ENCODE data around the gene TMOD2. TPM values are rescaled to one million over a fixed set of nuclear protein-coding genes. Genes with fewer than 3 reads are reported as not detected.

TMOD2 gene
- total and polyA plus RNA-seq, 2 of the 8 experiments (the other 6 are each of a cell fraction or from before 2014, with no cell fraction given), result 0.80 to 6.5 TPM

DNA sequence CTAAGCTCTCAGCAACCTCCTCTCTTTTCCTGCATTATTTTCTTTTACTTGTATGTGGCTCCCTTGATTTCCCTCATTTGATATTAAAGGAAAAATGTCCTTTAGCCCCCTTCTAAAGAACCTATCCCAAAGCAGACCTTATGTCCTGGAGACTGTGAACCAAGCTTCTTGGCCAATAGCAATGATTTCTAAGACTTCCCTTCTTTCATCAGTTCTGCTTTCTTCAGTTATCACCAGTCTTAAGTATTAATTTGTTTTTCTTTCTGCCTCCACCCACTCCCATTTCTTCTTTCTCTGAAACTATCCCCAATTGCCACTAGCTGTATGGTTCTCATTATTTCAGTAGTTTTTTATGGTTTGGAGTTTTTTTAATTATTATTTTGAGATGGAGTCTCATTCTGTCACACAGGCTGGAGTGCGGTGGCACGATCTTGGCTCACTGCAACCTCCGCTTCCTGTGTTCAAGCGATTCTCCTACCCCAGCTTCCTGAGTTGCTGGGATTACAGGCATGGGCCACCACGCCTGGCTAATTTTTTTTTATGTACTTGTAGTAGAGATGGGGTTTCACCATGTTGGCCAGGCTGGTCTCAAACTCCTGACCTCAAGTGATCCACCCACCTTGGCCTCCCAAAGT is 90.1 kb downstream of the TMOD2 start (continued):
- TF ChIP-seq, protein P1, sequence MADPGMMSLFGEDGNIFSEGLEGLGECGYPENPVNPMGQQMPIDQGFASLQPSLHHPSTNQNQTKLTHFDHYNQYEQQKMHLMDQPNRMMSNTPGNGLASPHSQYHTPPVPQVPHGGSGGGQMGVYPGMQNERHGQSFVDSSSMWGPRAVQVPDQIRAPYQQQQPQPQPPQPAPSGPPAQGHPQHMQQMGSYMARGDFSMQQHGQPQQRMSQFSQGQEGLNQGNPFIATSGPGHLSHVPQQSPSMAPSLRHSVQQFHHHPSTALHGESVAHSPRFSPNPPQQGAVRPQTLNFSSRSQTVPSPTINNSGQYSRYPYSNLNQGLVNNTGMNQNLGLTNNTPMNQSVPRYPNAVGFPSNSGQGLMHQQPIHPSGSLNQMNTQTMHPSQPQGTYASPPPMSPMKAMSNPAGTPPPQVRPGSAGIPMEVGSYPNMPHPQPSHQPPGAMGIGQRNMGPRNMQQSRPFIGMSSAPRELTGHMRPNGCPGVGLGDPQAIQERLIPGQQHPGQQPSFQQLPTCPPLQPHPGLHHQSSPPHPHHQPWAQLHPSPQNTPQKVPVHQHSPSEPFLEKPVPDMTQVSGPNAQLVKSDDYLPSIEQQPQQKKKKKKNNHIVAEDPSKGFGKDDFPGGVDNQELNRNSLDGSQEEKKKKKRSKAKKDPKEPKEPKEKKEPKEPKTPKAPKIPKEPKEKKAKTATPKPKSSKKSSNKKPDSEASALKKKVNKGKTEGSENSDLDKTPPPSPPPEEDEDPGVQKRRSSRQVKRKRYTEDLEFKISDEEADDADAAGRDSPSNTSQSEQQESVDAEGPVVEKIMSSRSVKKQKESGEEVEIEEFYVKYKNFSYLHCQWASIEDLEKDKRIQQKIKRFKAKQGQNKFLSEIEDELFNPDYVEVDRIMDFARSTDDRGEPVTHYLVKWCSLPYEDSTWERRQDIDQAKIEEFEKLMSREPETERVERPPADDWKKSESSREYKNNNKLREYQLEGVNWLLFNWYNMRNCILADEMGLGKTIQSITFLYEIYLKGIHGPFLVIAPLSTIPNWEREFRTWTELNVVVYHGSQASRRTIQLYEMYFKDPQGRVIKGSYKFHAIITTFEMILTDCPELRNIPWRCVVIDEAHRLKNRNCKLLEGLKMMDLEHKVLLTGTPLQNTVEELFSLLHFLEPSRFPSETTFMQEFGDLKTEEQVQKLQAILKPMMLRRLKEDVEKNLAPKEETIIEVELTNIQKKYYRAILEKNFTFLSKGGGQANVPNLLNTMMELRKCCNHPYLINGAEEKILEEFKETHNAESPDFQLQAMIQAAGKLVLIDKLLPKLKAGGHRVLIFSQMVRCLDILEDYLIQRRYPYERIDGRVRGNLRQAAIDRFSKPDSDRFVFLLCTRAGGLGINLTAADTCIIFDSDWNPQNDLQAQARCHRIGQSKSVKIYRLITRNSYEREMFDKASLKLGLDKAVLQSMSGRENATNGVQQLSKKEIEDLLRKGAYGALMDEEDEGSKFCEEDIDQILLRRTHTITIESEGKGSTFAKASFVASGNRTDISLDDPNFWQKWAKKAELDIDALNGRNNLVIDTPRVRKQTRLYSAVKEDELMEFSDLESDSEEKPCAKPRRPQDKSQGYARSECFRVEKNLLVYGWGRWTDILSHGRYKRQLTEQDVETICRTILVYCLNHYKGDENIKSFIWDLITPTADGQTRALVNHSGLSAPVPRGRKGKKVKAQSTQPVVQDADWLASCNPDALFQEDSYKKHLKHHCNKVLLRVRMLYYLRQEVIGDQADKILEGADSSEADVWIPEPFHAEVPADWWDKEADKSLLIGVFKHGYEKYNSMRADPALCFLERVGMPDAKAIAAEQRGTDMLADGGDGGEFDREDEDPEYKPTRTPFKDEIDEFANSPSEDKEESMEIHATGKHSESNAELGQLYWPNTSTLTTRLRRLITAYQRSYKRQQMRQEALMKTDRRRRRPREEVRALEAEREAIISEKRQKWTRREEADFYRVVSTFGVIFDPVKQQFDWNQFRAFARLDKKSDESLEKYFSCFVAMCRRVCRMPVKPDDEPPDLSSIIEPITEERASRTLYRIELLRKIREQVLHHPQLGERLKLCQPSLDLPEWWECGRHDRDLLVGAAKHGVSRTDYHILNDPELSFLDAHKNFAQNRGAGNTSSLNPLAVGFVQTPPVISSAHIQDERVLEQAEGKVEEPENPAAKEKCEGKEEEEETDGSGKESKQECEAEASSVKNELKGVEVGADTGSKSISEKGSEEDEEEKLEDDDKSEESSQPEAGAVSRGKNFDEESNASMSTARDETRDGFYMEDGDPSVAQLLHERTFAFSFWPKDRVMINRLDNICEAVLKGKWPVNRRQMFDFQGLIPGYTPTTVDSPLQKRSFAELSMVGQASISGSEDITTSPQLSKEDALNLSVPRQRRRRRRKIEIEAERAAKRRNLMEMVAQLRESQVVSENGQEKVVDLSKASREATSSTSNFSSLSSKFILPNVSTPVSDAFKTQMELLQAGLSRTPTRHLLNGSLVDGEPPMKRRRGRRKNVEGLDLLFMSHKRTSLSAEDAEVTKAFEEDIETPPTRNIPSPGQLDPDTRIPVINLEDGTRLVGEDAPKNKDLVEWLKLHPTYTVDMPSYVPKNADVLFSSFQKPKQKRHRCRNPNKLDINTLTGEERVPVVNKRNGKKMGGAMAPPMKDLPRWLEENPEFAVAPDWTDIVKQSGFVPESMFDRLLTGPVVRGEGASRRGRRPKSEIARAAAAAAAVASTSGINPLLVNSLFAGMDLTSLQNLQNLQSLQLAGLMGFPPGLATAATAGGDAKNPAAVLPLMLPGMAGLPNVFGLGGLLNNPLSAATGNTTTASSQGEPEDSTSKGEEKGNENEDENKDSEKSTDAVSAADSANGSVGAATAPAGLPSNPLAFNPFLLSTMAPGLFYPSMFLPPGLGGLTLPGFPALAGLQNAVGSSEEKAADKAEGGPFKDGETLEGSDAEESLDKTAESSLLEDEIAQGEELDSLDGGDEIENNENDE (IDR thresholded peaks at IDR 0.05; ENCODE audit: insufficient replicate concordance, low read length), result no peak
- TF ChIP-seq BACH1 (IDR thresholded peaks at IDR 0.05; ENCODE audit: low read length) (no peak), SIX5 (IDR thresholded peaks at IDR 0.05; ENCODE audit: low read depth, low read length) (no peak), SAP30 (IDR thresholded peaks at IDR 0.05; ENCODE audit: insufficient read depth, insufficient replicate concordance, low read length) (no peak), CEBPB (IDR thresholded peaks at IDR 0.05; ENCODE audit: low read depth, low read length) (no peak), SIN3A (conservative IDR thresholded peaks at IDR 0.05 in 1 of 2, IDR thresholded peaks at IDR 0.05 in 1 of 2; ENCODE audit: low read depth in 1 of 2, low read length in 2 of 2) (no peak), KDM5A (IDR thresholded peaks at IDR 0.05; ENCODE audit: low read length) (no peak), POLR2AphosphoS5 (IDR thresholded peaks at IDR 0.05; ENCODE audit: low read depth, low read length) (no peak), SRF (IDR thresholded peaks at IDR 0.05; ENCODE audit: low read depth, low read length) (no peak)

All from H1 (cell line).